ENCODE data around the gene ATP6V0E1.
A peak's percentile ranks its signal among the peaks of the same experiment; 100 is the strongest.

Gene ATP6V0E1

DNA sequence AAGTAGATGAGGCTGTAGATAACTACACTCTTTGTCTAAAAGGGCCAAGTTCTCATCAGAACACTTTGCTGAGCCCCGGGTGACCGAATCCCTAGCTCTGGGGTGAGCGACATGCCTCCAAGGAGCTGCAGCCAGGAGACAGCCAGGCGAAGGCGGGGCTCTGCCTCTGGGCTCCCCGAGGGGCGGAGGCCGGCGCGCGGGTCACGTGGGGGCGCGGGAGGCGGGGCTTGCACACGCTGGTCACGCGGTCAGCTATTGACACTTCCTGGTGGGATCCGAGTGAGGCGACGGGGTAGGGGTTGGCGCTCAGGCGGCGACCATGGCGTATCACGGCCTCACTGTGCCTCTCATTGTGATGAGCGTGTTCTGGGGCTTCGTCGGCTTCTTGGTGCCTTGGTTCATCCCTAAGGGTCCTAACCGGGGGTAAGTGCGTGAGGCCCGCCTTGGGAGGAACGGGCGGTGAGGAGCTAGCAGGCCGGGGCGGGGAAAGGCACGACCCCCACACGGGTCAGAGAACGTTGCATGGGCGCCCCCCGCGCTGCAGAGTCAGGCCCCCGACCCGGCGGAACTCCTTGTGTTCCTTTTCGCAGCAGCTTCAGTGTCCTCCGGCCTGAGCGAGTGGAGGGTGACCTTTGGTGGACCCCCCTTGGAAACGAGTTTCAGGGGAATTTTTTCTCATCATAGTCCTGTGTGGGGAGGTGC, at the start of gene ATP6V0E1:
Gene ATP6V0E1 (plus strand): TSS at position 230 of the 702 bp plus-strand sequence. CDS start 90 bp downstream, at position 320.
- peak within 1 kb of the TSS; percentile 89 for H3K27ac ChIP-seq
- CTCF ChIA-PET, result interaction anchor here (0.6 to 1.6 kb wide), 7 partner anchors 11 to 1350 kb away, joined by 3 to 6 read pairs (median 4); partner anchors contain the start of gene BNIP1

DNA sequence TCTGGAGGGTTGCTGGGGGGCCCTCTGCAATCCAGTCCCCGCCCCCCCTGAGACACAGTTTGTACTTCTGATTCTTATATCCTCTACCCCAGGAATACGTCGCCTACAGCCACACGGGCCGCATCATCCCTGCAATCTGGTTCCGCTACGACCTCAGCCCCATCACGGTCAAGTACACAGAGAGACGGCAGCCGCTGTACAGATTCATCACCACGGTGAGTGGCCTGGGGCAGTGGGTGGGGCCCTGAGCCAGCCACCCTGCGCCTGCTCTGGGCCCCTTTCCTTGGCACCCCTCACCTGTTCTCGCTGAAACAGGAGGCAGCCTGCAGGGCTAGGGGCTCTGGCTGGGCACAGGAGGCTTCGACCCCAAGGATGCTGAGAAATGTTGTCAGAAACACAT, 48.5 kb upstream of the ATP6V0E1 start:
- DNase-seq (ENCODE audit: low spot score), result no peak
- ChIA-PET CTCF (interaction anchor here (1.9 to 10.1 kb wide), 2 partner anchors 218 to 222 kb away, joined by 6 to 138 read pairs; no protein-coding TSS in a partner anchor), POLR2A (ENCODE audit: low non-redundant PET) (no interaction called here)
- TF ChIP-seq, protein P1, sequence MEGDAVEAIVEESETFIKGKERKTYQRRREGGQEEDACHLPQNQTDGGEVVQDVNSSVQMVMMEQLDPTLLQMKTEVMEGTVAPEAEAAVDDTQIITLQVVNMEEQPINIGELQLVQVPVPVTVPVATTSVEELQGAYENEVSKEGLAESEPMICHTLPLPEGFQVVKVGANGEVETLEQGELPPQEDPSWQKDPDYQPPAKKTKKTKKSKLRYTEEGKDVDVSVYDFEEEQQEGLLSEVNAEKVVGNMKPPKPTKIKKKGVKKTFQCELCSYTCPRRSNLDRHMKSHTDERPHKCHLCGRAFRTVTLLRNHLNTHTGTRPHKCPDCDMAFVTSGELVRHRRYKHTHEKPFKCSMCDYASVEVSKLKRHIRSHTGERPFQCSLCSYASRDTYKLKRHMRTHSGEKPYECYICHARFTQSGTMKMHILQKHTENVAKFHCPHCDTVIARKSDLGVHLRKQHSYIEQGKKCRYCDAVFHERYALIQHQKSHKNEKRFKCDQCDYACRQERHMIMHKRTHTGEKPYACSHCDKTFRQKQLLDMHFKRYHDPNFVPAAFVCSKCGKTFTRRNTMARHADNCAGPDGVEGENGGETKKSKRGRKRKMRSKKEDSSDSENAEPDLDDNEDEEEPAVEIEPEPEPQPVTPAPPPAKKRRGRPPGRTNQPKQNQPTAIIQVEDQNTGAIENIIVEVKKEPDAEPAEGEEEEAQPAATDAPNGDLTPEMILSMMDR (conservative IDR thresholded peaks at IDR 0.05; ENCODE audit: low read depth), result no peak
- H3K27ac ChIP-seq, result peak overlapping the region; percentile 5; the same call in 1 of the 2 replicates

More for the DNA sequence above, at the start of gene ATP6V0E1:
- TF ChIP-seq, protein P1 (conservative IDR thresholded peaks at IDR 0.05; ENCODE audit: low read depth), result no peak
- DNase-seq (ENCODE audit: low spot score), result peak; percentile 98
- POLR2A ChIA-PET (ENCODE audit: low non-redundant PET), result interaction anchor here (0.5 to 1.0 kb wide), 3 partner anchors 24 to 244 kb away, joined by 3 to 7 read pairs (median 4); partner anchors contain the start of gene RPL26L1

DNA sequence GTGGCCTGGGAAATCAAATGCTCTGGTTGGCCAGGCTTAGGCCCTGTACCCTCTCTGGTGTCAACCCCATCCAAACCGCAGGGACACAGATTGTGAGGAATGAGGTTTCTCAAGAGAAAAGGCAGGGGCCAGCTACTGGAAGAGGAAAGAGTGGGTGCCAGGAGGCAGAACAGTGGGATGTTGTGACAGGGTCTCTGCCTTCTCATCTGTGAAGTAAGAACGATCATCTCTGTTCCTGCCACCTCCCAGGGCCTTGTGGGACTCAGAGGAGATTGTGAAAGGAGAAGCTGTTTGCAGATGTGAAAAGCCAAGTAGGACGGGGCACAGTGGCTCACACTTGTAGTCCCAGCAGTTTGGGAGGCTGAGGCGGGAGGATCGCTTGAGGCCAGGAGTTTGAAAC, 47.2 kb upstream of the ATP6V0E1 start:
- ChIA-PET POLR2A (ENCODE audit: low non-redundant PET) (interaction anchor here (1.1 kb wide), 1 partner anchor 165 kb away, joined by 4 read pairs; no protein-coding TSS in a partner anchor), CTCF (interaction anchor here (1.0 to 1.9 kb wide), 5 partner anchors 220 to 229 kb away, joined by 3 to 7 read pairs (median 6); no protein-coding TSS in a partner anchor)

DNA sequence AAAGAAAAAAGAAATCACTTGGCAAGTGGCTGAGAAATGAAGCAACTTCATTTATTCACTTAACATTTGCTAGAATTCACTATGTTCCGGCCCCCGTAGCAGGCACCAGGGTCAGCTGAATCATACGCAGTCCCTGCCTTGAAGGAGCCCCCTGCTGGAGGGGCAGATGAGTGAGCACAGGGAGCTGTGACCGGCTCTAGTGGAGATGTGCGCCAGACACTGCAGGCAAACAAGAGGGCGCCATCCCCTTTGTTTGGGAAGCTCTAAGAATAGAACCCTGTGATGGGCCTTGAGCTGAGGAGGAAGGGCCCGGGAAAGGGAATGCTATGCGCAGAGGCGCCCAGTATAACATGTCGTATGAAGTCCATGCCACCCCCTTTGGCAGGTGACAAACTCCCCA, 44.5 kb upstream of the ATP6V0E1 start:
- 0 out of 2 replicates have a peak overlapping the region, but pooled peaks have one; percentile 2 for H3K27ac ChIP-seq
- ChIA-PET POLR2A (ENCODE audit: low non-redundant PET) (no interaction called here), CTCF (interaction anchor here (0.6 to 3.2 kb wide), 17 partner anchors 13 to 1948 kb away, joined by 3 to 22 read pairs (median 5); partner anchors contain the start of gene RPL26L1)
- no peak for DNase-seq (ENCODE audit: low spot score)
- TF ChIP-seq, protein P1 (conservative IDR thresholded peaks at IDR 0.05; ENCODE audit: low read depth), result no peak; the same call in 1 of the 2 replicates

More for the DNA sequence above, 47.2 kb upstream of the ATP6V0E1 start:
- TF ChIP-seq, protein P1 (conservative IDR thresholded peaks at IDR 0.05; ENCODE audit: low read depth), result no peak
- no peak for DNase-seq (ENCODE audit: low spot score)
- H3K27ac ChIP-seq, result 0 out of 2 replicates have a peak overlapping the region, but pooled peaks have one; percentile 2

DNA sequence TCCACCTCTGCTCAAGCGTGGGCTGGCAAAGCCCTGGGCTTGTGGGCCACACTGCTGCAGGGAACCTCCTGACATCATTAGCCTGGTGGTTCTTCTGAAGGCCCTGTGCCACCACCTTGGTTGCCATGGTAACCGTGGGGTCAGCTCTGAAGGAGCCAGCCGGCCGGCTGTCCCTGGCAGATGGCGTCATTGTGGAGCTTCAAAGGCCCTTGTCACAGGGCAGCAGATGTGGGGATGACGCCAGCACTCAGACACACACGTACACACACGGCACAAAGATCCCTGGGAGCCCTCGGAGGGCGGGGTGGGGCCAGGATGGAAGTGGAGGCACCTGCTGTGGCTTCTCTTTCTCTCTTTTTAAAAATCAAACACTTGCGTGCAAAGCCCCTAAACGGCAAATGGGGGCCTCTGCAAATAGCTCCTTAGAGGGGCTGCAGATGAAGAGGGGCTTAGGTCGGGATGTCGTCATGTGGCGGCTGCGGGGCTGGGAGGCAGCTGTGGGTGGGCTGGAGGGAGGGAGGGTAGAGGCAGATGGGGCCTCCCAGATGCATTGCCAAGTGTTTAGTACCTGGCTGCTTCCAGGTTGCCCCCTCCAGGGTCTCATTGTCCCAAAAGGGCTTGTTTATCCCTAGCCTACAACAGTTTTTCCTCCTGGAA, 43.8 kb upstream of the ATP6V0E1 start:
- 0 out of 2 replicates have a peak overlapping the region, but pooled peaks have one; percentile 2 for H3K27ac ChIP-seq
- POLR2A ChIA-PET (ENCODE audit: low non-redundant PET), result no interaction called here
- CTCF ChIA-PET, result interaction anchor here (0.6 to 3.2 kb wide), 12 partner anchors 12 to 1947 kb away, joined by 3 to 22 read pairs (median 5); partner anchors contain the start of gene RPL26L1
- TF ChIP-seq, protein P1 (conservative IDR thresholded peaks at IDR 0.05; ENCODE audit: low read depth), result no peak
- no peak for DNase-seq (ENCODE audit: low spot score)

Data from RWPE1 (cell line).